ENCODE data around the gene ENTHD1.

Gene ENTHD1

DNA sequence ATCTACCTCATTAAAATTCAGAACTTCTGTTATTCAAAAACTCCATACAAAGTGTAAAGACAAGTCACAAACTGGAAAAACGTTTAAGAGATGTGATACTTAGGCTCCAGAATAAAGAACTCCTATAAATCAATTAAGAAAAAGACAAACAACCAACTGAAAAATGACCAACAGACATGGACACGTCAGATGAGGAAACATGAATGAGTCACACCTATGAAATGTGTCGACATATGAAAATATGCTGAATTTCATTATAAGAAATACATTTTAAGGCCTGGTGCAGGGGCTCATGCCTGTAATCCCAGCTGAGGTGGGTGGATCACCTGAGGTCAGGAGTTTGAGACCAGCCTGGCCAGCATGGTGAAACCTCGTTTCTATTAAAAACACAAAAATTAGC lies 78.7 kb downstream of the ENTHD1 start:
- TF ChIP-seq GATA3 (IDR thresholded peaks at IDR 0.05; ENCODE audit: low read depth, low read length) = no peak
- TF ChIP-seq GATA2 (IDR thresholded peaks at IDR 0.05; ENCODE audit: low read depth, low read length) = no peak

DNA sequence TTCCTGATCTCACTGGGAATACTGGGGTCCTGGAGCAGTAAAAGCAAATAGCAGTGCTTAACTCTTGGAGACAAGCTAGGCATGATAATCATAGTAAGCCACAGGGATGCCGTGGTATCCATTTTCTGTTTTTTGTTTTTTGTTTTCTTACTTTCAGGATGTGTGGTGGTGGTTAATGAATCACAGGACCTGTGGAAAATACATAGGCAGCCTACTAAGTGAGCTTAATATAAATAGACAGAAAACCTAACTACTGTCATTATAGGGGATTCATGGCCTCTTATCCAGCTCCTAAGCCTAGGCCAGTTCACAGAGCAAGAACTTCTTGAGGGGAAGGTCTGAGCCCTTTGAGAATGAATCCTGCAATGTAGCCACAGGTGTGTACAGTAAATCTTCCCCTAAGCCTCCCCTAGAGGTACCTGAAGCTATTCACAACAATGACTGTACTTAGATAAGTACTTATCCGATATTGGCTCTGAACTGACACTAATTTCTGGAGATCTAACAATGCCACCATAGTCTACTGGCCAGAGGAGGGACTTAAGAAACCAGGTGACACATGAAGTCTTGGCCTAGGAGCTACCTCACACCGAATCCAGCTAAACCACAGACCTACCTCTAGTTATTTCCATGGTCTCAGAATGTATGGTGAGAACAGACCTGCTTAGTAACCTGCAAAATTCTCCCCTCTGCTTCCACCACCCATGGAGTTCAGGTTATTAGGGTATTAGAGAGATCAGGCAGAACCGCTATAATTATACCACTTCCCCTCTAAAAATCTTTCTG lies 83.6 kb downstream of the ENTHD1 start:
- TF ChIP-seq GATA3 (IDR thresholded peaks at IDR 0.05; ENCODE audit: low read depth, low read length) (no peak), GATA2 (IDR thresholded peaks at IDR 0.05; ENCODE audit: low read depth, low read length) (no peak)

DNA sequence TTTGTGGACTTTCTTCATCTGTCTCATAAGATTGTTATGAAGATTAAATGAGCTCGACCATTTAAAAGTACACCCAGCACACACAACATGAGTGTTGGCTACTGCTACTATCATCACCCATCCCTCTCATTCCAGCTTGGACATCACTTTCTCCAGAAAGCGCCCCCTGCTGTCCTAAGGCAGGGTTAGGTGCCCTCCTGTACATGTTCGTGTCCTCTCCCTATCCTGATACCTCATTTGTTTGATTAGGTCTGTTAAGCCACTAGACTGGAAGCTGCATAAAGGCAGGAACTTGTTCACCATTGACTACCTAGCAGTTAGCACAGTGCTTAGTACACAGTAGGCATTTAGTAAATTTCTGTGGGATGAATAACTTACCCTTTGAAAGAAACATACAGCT lies 85.5 kb downstream of the ENTHD1 start:
- TF ChIP-seq GATA3 (IDR thresholded peaks at IDR 0.05; ENCODE audit: low read depth, low read length) = no peak
- TF ChIP-seq GATA2 (IDR thresholded peaks at IDR 0.05; ENCODE audit: low read depth, low read length) = no peak

DNA sequence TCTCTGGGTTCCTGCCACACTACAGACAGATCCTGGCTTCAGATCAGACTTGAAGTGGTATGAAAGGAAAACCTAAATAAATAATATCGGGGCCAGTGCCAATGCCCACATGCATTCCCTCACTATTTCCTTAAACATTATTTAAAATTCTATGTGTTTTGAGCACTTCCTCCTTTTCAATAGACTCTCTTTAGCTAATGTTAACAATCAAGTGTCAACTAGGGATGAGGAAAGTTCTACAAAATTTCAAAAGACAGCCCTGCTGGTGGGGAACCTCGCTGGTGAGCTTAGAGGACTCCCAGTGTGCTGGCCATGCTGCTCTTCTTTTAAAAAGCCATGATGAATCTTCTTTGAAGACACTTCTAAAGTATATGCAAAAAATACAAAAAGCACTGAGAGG lies 87.5 kb downstream of the ENTHD1 start:
- TF ChIP-seq GATA2 (IDR thresholded peaks at IDR 0.05; ENCODE audit: low read depth, low read length) = no peak
- no peak for TF ChIP-seq GATA3 (IDR thresholded peaks at IDR 0.05; ENCODE audit: low read depth, low read length)

DNA sequence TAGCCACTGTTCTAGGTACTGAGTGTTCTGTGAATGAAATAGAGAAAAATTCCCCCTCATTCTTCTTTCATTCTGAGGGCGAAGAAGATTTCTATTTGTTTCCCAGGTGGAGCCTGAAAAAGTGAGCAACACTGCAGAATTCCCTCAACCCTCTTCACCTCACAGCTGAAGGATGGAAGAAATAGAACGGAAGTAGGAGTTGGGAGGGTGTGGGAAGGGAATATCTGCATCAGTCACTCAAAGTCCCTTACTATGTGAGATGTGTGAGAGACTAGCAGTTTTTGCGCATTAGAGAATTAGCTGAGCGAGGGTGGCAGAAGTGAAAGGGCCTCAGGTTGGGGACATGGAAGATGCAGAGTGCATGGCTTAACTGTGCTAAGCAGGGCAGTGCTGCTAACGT lies 88.4 kb downstream of the ENTHD1 start:
- TF ChIP-seq GATA3 (IDR thresholded peaks at IDR 0.05; ENCODE audit: low read depth, low read length) (no peak), GATA2 (IDR thresholded peaks at IDR 0.05; ENCODE audit: low read depth, low read length) (no peak)

DNA sequence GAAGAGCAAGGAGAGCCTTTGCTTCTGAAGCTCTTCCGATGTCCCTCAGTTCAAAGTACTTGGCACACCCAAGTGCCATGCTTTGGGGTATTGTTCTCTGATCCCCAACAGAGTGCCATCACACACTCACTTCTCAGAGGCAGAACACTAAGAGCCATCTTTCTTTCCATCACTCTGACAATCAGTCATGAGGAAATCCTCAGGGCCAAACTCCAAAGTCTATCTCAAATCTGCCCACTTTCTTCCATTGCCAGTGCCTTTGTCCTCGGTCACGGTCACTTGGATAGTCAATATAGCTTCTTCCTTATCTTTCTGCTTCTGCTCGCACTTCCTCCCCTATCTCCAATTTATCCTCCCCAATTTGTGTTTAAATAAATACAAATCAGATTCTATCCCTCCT lies 90.9 kb downstream of the ENTHD1 start:
- TF ChIP-seq GATA3 (IDR thresholded peaks at IDR 0.05; ENCODE audit: low read depth, low read length) = no peak
- TF ChIP-seq GATA2 (IDR thresholded peaks at IDR 0.05; ENCODE audit: low read depth, low read length) = no peak

DNA sequence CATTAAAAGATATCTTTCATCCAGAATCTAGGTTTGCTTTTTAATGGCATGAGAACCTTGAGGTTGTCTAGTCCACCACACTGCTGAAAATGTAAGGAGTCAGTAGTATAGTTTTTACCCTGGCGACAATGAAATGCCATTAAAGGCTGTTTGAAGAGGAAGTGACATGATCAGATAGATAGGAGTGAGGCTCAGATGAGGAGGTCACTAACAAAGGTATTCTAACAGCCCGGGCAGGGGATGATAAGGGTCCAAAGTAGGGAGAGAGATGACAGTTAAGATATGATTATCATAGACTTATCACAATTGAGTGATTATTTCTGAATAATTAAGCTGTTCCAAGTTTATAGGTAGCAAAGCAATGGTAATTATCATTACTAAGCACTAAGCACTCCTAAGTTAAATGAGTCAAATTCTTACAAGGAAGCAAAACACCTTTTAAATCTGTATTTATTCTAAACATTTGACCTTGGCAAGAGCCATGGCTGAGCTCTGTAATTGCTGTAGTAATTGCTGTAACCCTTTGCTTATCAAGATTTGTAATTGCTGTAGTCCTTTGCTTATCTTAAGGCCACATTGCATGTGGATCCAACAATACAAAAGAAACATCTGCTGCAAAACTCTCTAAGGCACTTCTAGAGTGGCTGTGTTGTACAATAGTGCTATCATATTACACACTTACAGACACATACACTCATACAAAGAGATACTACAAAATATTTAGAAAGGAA lies 92.6 kb downstream of the ENTHD1 start:
- peak; percentile 45; the same call in 1 of the 2 replicates for TF ChIP-seq GATA2 (IDR thresholded peaks at IDR 0.05; ENCODE audit: low read depth, low read length)
- TF ChIP-seq GATA3 (IDR thresholded peaks at IDR 0.05; ENCODE audit: low read depth, low read length) = peak; percentile 62

DNA sequence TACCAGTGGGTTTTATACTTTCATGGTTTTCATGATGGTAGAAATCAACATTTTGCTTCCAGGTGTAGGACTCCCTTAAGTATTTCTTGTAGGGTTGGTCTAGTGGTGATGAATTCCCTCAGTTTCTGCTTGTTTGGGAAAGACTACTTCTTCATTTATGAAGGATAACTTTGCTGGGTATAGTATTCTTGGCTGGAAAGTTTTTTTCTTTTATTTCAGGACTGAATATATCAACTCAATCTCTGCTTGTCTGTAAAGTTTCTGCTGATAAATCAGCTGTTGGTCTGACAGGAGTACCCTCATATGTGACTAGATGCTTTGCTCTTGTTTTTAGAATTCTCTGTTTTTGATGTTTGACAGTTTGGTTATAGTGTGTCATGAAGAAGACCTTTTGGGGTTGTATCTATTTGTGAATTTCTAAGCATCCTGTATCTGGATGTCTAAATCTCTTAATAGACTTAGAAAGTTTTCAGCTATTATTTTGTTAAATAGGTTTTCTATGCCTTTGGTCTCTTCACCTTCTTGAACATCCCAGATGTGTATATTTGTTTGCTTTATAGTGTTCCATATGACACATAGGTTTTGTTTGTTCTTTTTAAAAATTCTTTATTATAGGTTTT lies 95.9 kb downstream of the ENTHD1 start:
- TF ChIP-seq GATA2 (IDR thresholded peaks at IDR 0.05; ENCODE audit: low read depth, low read length) (no peak), GATA3 (IDR thresholded peaks at IDR 0.05; ENCODE audit: low read depth, low read length) (no peak)

DNA sequence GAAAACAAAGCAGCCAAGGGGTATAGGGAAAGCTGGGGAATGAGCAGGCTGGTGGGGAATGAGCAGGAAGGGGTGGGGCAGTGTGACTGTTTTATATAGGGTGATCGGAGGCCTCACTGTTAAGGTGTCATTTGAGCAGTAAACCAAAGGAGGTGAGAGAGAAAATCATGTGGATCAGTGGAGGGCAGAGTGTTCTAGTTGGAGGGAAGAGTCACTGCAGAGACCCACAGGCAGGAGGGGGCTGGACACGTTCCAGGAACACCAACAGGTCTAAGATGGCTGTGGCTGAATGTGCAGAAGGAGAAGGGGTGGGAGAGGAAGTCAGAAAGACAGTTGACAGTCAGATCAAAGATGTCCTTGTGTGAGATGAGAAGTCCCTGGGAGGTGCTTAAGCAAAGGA lies 103.8 kb downstream of the ENTHD1 start:
- TF ChIP-seq GATA2 (IDR thresholded peaks at IDR 0.05; ENCODE audit: low read depth, low read length) (no peak), GATA3 (IDR thresholded peaks at IDR 0.05; ENCODE audit: low read depth, low read length) (no peak)

DNA sequence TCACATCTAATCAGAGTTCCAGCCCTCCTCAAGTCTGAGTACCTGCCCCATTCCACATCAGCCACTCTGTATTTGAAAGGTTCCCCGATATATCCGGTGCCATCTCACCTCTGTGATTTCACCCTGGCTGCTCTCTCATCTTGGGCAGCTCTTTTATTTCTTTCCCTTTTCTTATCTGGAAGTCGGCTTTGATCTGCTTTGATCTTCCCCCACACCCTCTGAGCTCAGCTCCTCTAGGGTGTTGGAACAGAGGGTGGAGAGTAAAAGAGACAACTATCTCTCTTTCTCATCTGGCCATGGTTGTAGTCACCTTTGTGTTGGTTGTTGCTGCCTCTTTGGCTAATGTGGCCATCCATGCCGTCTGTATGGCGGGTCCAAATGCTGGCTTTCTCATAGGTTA lies 108.3 kb downstream of the ENTHD1 start:
- TF ChIP-seq GATA2 (IDR thresholded peaks at IDR 0.05; ENCODE audit: low read depth, low read length) (no peak), GATA3 (IDR thresholded peaks at IDR 0.05; ENCODE audit: low read depth, low read length) (no peak)

DNA sequence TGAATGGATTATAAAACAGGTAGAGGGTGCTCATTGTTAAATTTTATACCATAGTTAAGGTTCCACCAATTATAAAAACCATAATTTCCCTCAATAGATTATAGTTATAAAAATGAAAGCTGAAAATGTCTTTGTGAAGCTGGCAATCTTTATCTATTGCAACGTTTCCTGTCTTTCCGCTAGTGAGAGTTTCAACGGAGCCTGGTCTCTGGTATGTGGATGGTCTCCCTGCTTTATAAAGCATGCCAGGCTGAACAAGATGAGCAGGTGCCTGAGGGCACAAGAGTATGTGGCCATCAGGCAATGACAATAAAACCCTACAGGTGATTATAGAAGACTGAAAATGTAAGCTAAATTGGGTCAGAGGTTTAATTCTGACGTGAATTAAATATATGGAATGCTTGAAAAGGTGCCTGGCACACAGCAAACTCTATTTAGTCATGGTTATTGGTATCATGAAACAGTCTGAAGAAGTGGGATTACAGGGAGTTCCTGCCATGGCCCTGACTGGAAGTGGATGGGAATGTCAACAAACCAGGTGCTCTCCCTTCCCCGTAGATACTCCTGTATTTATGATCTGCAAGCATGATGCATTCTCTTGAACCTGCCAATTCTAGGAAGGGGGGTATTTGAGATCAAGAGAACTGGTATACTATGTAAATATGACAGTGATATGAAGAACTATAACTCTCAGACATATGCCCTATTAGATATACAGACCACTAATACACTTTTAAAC lies 115.7 kb downstream of the ENTHD1 start:
- TF ChIP-seq GATA3 (IDR thresholded peaks at IDR 0.05; ENCODE audit: low read depth, low read length) (no peak), GATA2 (IDR thresholded peaks at IDR 0.05; ENCODE audit: low read depth, low read length) (no peak)

DNA sequence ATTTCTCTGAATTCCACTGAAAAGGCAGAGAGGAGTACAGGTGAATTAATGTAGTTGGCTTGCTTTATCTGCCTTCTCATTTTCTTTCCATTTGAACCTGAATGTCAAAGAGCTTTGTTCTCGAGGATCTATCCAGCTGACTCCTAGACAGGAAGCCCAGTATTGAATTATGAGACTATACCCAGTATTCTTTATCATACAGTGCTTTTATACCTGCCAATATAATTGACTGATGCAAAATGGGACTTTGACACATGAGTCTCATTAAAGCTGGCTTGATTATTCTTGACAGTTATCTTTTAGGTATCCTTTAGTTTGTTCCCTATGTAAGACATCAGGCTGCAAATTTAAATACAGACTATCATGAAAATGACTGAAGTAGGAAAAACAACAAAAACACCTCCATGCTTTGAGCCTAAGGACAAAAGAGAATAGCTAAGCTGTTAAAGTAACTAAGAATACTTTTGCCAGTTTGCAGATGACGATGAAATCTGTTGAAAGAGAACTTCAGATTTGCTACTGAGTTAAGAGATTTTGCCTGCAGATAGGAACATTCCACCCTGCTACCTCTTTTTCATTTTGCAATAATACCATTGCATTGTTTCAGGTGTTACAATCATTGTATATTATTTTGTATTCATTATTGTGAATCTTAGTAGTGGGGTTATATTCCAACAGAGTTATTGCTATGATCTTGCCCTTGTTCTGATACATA lies 117.1 kb downstream of the ENTHD1 start:
- TF ChIP-seq GATA2 (IDR thresholded peaks at IDR 0.05; ENCODE audit: low read depth, low read length) (no peak), GATA3 (IDR thresholded peaks at IDR 0.05; ENCODE audit: low read depth, low read length) (no peak)

DNA sequence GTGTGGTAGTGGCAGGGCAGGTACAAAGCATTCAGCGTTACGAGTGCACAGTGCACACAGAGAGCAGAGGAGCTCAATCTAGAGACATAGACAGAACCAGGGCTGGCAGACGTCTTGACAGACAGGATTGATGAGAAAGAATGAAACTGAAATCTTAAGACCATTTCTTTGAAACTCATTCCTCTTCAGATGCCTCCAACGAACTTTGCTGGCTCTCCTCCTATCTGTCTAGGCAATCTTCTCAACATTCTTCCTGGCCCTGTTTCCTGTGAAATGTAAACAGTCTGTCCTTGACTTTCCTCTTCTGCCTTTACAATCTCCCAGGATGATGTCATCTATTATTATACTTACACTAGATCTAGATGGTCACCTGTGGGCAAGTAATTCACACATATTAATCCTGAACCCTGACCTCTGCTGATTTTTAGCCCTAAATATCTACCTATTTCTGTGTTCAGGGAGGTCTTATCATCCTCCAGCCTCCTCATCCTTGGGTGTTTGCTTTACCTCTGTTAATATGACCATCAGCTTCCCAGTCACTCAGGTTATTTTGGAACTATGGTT lies 119.5 kb downstream of the ENTHD1 start:
- TF ChIP-seq GATA3 (IDR thresholded peaks at IDR 0.05; ENCODE audit: low read depth, low read length) (no peak), GATA2 (IDR thresholded peaks at IDR 0.05; ENCODE audit: low read depth, low read length) (no peak)
